ENCODE results near the gene PLVAP.

- TF ChIP-seq FOXP4 (CRISPR knock-in tag; IDR thresholded peaks at IDR 0.05; ENCODE audit: borderline replicate concordance) = no peak
- TF ChIP-seq SMAD1 (IDR thresholded peaks at IDR 0.05; ENCODE audit: low read depth, low read length, partially characterized antibody) = no peak
- peak; percentile 95 for TF ChIP-seq PRDM10 (IDR thresholded peaks at IDR 0.05; ENCODE audit: partially characterized antibody)
- TF ChIP-seq ARID3A (IDR thresholded peaks at IDR 0.05; ENCODE audit: borderline replicate concordance, low read depth, low read length) = no peak
- no peak for TF ChIP-seq ZNF592 (IDR thresholded peaks at IDR 0.05)
- no peak for TF ChIP-seq ZNF740 (CRISPR knock-in tag; IDR thresholded peaks at IDR 0.05)
- no peak for TF ChIP-seq ZNF740 (tag; IDR thresholded peaks at IDR 0.05)
- TF ChIP-seq POLR2AphosphoS5 (IDR thresholded peaks at IDR 0.05; ENCODE audit: control insufficient read depth, insufficient read depth, low read depth, low read length) = no peak
- TF ChIP-seq PHF21A (IDR thresholded peaks at IDR 0.05; ENCODE audit: borderline replicate concordance, low read depth) = no peak
- no peak for TF ChIP-seq TBP (optimal IDR thresholded peaks at IDR 0.05; ENCODE audit: low read depth, low read length)
- TF ChIP-seq ZFX (CRISPR knock-in tag; IDR thresholded peaks at IDR 0.05) = no peak
- no peak for TF ChIP-seq CTCF (IDR thresholded peaks at IDR 0.05 in 2 of 3, conservative IDR thresholded peaks at IDR 0.05 in 1 of 3; ENCODE audit: insufficient read depth in 2 of 3, low read depth in 1 of 3, low read length in 3 of 3)
- TF ChIP-seq DPF2 (IDR thresholded peaks at IDR 0.05) = no peak
Observed at GRCh38 chr19:17348700-17349099, 28.4 kb downstream of the PLVAP start.

Data from K562 (cell line).